ENCODE measurements around the gene OR4X1.
"Not testable (repeated sequence)": the region's sequence is repeated elsewhere in the genome, so short reads cannot be mapped to it uniquely, and the experiment has no call there.

The OR4X1 gene

GRCh38 chr11:48263423-48263911 is at the start of gene OR4X1:
TSS of gene OR4X1 (plus strand) at chr11:48263861. CDS start at chr11:48263861, 0 bp downstream.
- H3K36me3 ChIP-seq (ENCODE audit: insufficient read depth, low read length), result no peaks in the 10 kb centered on the region
- H3K4me3 ChIP-seq (ENCODE audit: low read depth, low read length), result no peak within 1 kb of the TSS
- H3K4me1 ChIP-seq (ENCODE audit: control insufficient read depth, insufficient read depth, low read length, unreplicated experiment), result no peaks in the 10 kb centered on the region
- H3K27me3 ChIP-seq (ENCODE audit: insufficient read depth, low read length), result no peaks in the 10 kb centered on the region
- H3K27ac ChIP-seq (ENCODE audit: low read depth, low read length), result no peak within 1 kb of the TSS
- H3K79me2 ChIP-seq (ENCODE audit: control insufficient read depth, insufficient read depth, low read length, unreplicated experiment), result no peaks in the 10 kb centered on the region
- H2AFZ ChIP-seq (ENCODE audit: low read length, unreplicated experiment), result no peak within 1 kb of the TSS

- Histone ChIP-seq H3K4me3 (ENCODE audit: low read depth, low read length) (no peak within 1 kb of the TSS), H3K27me3 (ENCODE audit: insufficient read depth, low read length) (peaks cover 33% of the 10 kb centered on the region), H3K27ac (ENCODE audit: low read depth, low read length) (no peak within 1 kb of the TSS), H3K4me1 (ENCODE audit: control insufficient read depth, insufficient read depth, low read length, unreplicated experiment) (no peaks in the 10 kb centered on the region), H3K36me3 (ENCODE audit: insufficient read depth, low read length) (no peaks in the 10 kb centered on the region), H2AFZ (ENCODE audit: low read length, unreplicated experiment) (no peak within 1 kb of the TSS), H3K79me2 (ENCODE audit: control insufficient read depth, insufficient read depth, low read length, unreplicated experiment) (no peaks in the 10 kb centered on the region)
These were observed 47.2 kb upstream of the OR4X1 start, which contains the start of gene OR4B1 for GRCh38 chr11:48216510-48216909. TSS of gene OR4B1 (plus strand) at chr11:48216810. CDS start at chr11:48216810, 0 bp downstream.

GRCh38 chr11:48228761-48229160 is 34.9 kb upstream of the OR4X1 start:
- H3K27me3 ChIP-seq (ENCODE audit: insufficient read depth, low read length), result no peaks in the 10 kb centered on the region
- H3K4me1 ChIP-seq (ENCODE audit: control insufficient read depth, insufficient read depth, low read length, unreplicated experiment), result no peaks in the 10 kb centered on the region
- no peak overlapping the region for H3K4me3 ChIP-seq (ENCODE audit: low read depth, low read length)
- H3K27ac ChIP-seq (ENCODE audit: low read depth, low read length), result no peak overlapping the region
- H3K79me2 ChIP-seq (ENCODE audit: control insufficient read depth, insufficient read depth, low read length, unreplicated experiment), result no peaks in the 10 kb centered on the region
- H3K36me3 ChIP-seq (ENCODE audit: insufficient read depth, low read length), result no peaks in the 10 kb centered on the region
- no peak overlapping the region for H2AFZ ChIP-seq (ENCODE audit: low read length, unreplicated experiment)

- H3K27me3 ChIP-seq (ENCODE audit: insufficient read depth, low read length); H2AFZ ChIP-seq (ENCODE audit: low read length, unreplicated experiment); H3K36me3 ChIP-seq (ENCODE audit: insufficient read depth, low read length); H3K4me1 ChIP-seq (ENCODE audit: control insufficient read depth, insufficient read depth, low read length, unreplicated experiment); H3K4me3 ChIP-seq (ENCODE audit: low read depth, low read length); H3K27ac ChIP-seq (ENCODE audit: low read depth, low read length); H3K79me2 ChIP-seq (ENCODE audit: control insufficient read depth, insufficient read depth, low read length, unreplicated experiment): not testable (repeated sequence)
These were observed 33.6 kb upstream of the OR4X1 start for GRCh38 chr11:48230057-48230456.

GRCh38 chr11:48237727-48238126 is 25.9 kb upstream of the OR4X1 start:
- Histone ChIP-seq H3K79me2 (ENCODE audit: control insufficient read depth, insufficient read depth, low read length, unreplicated experiment) (no peaks in the 10 kb centered on the region), H3K27ac (ENCODE audit: low read depth, low read length) (no peak overlapping the region), H3K4me3 (ENCODE audit: low read depth, low read length) (no peak overlapping the region), H2AFZ (ENCODE audit: low read length, unreplicated experiment) (no peak overlapping the region), H3K36me3 (ENCODE audit: insufficient read depth, low read length) (no peaks in the 10 kb centered on the region), H3K27me3 (ENCODE audit: insufficient read depth, low read length) (peaks cover 20% of the 10 kb centered on the region), H3K4me1 (ENCODE audit: control insufficient read depth, insufficient read depth, low read length, unreplicated experiment) (no peaks in the 10 kb centered on the region)

GRCh38 chr11:48242501-48242900 is 21.2 kb upstream of the OR4X1 start:
- H2AFZ ChIP-seq (ENCODE audit: low read length, unreplicated experiment), result no peak overlapping the region

GRCh38 chr11:48244804-48245203 is 18.9 kb upstream of the OR4X1 start, which contains the start of gene OR4X2:
TSS of gene OR4X2 (plus strand) at chr11:48245104. CDS start at chr11:48245104, 0 bp downstream.
- H3K27ac ChIP-seq (ENCODE audit: low read depth, low read length), result no peak within 1 kb of the TSS

More at GRCh38 chr11:48242501-48242900, 21.2 kb upstream of the OR4X1 start:
- Histone ChIP-seq H3K27ac (ENCODE audit: low read depth, low read length) (no peak overlapping the region), H3K27me3 (ENCODE audit: insufficient read depth, low read length) (peaks cover 16% of the 10 kb centered on the region), H3K36me3 (ENCODE audit: insufficient read depth, low read length) (no peaks in the 10 kb centered on the region), H3K4me3 (ENCODE audit: low read depth, low read length) (no peak overlapping the region), H3K4me1 (ENCODE audit: control insufficient read depth, insufficient read depth, low read length, unreplicated experiment) (no peaks in the 10 kb centered on the region), H3K79me2 (ENCODE audit: control insufficient read depth, insufficient read depth, low read length, unreplicated experiment) (no peaks in the 10 kb centered on the region)

GRCh38 chr11:48248902-48249301 is 14.8 kb upstream of the OR4X1 start:
- Histone ChIP-seq H3K27me3 (ENCODE audit: insufficient read depth, low read length) (no peaks in the 10 kb centered on the region), H3K27ac (ENCODE audit: low read depth, low read length) (no peak overlapping the region), H3K79me2 (ENCODE audit: control insufficient read depth, insufficient read depth, low read length, unreplicated experiment) (no peaks in the 10 kb centered on the region), H2AFZ (ENCODE audit: low read length, unreplicated experiment) (no peak overlapping the region), H3K4me1 (ENCODE audit: control insufficient read depth, insufficient read depth, low read length, unreplicated experiment) (no peaks in the 10 kb centered on the region), H3K36me3 (ENCODE audit: insufficient read depth, low read length) (no peaks in the 10 kb centered on the region), H3K4me3 (ENCODE audit: low read depth, low read length) (no peak overlapping the region)

More at GRCh38 chr11:48244804-48245203, 18.9 kb upstream of the OR4X1 start, which contains the start of gene OR4X2:
- Histone ChIP-seq H3K4me1 (ENCODE audit: control insufficient read depth, insufficient read depth, low read length, unreplicated experiment) (no peaks in the 10 kb centered on the region), H3K4me3 (ENCODE audit: low read depth, low read length) (no peak within 1 kb of the TSS), H3K79me2 (ENCODE audit: control insufficient read depth, insufficient read depth, low read length, unreplicated experiment) (no peaks in the 10 kb centered on the region), H3K36me3 (ENCODE audit: insufficient read depth, low read length) (no peaks in the 10 kb centered on the region), H2AFZ (ENCODE audit: low read length, unreplicated experiment) (no peak within 1 kb of the TSS), H3K27me3 (ENCODE audit: insufficient read depth, low read length) (peaks cover 5% of the 10 kb centered on the region; the same call in 1 of the 2 replicates)

- Histone ChIP-seq H3K79me2 (ENCODE audit: control insufficient read depth, insufficient read depth, low read length, unreplicated experiment) (no peaks in the 10 kb centered on the region), H3K36me3 (ENCODE audit: insufficient read depth, low read length) (no peaks in the 10 kb centered on the region), H3K27me3 (ENCODE audit: insufficient read depth, low read length) (no peaks in the 10 kb centered on the region), H3K4me3 (ENCODE audit: low read depth, low read length) (no peak overlapping the region), H3K27ac (ENCODE audit: low read depth, low read length) (no peak overlapping the region), H2AFZ (ENCODE audit: low read length, unreplicated experiment) (no peak overlapping the region), H3K4me1 (ENCODE audit: control insufficient read depth, insufficient read depth, low read length, unreplicated experiment) (no peaks in the 10 kb centered on the region)
These were observed 2.1 kb upstream of the OR4X1 start for GRCh38 chr11:48261600-48261999.

- no peak overlapping the region for H3K27ac ChIP-seq (ENCODE audit: low read depth, low read length)
These were observed 7.0 kb downstream of the OR4X1 start for GRCh38 chr11:48270621-48271020.

GRCh38 chr11:48272606-48273005 is 8.9 kb downstream of the OR4X1 start:
- Histone ChIP-seq H3K36me3 (ENCODE audit: insufficient read depth, low read length) (no peaks in the 10 kb centered on the region), H2AFZ (ENCODE audit: low read length, unreplicated experiment) (no peak overlapping the region), H3K4me3 (ENCODE audit: low read depth, low read length) (no peak overlapping the region), H3K27ac (ENCODE audit: low read depth, low read length) (no peak overlapping the region), H3K27me3 (ENCODE audit: insufficient read depth, low read length) (no peaks in the 10 kb centered on the region), H3K79me2 (ENCODE audit: control insufficient read depth, insufficient read depth, low read length, unreplicated experiment) (no peaks in the 10 kb centered on the region), H3K4me1 (ENCODE audit: control insufficient read depth, insufficient read depth, low read length, unreplicated experiment) (no peaks in the 10 kb centered on the region)

More at GRCh38 chr11:48270621-48271020, 7.0 kb downstream of the OR4X1 start:
- H3K79me2 ChIP-seq (ENCODE audit: control insufficient read depth, insufficient read depth, low read length, unreplicated experiment), result no peaks in the 10 kb centered on the region
- no peaks in the 10 kb centered on the region for H3K4me1 ChIP-seq (ENCODE audit: control insufficient read depth, insufficient read depth, low read length, unreplicated experiment)
- H2AFZ ChIP-seq (ENCODE audit: low read length, unreplicated experiment), result no peak overlapping the region
- no peaks in the 10 kb centered on the region for H3K27me3 ChIP-seq (ENCODE audit: insufficient read depth, low read length)
- no peaks in the 10 kb centered on the region for H3K36me3 ChIP-seq (ENCODE audit: insufficient read depth, low read length)
- H3K4me3 ChIP-seq (ENCODE audit: low read depth, low read length), result no peak overlapping the region

All from ACC112 (cell line).